Endometrium (tissue), 2 donors: ENCODE results near the gene SIK1.
"Not testable (repeated sequence)": the region's sequence is repeated elsewhere in the genome, so short reads cannot be mapped to it uniquely, and the experiment has no call there.

Experiments used
- FAIRE-seq: peaks from 2 replicates; lab custom pipeline; 2012; peaks lifted over from hg19 to GRCh38; lab: Jason Lieb, UNC
- donor health status: control.
- donor health status: control.

SIK1 gene

DNA sequence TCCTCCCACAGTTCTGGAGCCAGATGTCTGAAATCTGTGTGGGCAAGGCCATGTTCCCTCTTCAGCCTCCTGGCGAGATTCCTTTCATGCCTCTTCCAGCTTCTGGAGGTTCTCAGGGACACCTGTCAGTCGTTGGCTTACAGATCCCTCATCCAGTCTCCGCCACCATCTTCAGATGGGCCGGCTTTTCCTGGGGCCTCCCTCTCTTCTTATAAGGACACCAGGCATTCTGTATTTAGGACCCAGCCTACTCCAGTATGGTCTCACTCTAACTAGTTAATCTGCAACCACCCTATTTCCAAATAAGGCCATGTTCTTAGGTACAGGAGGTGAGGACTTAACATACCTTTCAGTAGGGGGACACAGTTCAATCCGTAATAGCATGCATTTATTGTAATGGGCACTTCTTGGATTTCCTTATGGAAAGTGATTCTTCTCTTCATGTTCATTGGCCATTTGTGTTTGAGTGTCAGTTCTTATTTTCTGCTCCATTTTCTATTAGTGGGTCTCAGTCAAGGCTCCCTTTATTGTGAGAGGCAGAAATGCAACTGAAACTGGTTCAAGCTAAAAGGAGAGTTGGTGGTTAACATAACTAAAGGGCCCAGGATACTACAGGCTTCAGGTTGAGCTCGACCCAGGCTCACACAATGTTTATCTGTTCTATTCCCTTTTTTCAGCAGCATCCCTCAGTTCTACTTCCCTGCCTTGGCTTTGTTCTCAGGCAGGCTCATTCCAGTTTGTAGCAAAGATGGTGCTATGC is 12.6 kb upstream of the SIK1 start:
- not testable (repeated sequence) for FAIRE-seq

DNA sequence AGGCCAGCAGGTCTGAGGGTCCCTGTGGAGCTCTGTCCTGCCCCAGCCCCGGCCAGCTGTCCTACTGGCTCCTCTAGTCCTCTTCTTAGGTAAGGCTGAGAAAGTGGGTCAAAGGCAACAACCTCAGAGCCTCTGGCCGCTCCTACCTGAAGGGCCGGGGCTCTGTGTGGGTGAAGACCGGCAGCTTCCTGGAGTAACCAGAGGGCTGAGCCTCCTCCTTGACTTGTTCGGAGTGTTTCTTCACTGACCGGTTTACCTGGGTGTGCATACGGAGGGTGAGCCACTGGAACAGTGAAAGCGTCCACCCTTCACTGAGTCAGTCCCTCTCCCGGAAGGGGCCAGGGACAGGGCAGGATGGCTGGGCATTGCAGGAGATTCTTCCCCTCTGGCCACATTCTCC is 9.3 kb upstream of the SIK1 start:
- not testable (repeated sequence) for FAIRE-seq

GRCh38 chr21:43433340-43434136 is 6.6 kb upstream of the SIK1 start:
- FAIRE-seq: not testable (repeated sequence)

DNA sequence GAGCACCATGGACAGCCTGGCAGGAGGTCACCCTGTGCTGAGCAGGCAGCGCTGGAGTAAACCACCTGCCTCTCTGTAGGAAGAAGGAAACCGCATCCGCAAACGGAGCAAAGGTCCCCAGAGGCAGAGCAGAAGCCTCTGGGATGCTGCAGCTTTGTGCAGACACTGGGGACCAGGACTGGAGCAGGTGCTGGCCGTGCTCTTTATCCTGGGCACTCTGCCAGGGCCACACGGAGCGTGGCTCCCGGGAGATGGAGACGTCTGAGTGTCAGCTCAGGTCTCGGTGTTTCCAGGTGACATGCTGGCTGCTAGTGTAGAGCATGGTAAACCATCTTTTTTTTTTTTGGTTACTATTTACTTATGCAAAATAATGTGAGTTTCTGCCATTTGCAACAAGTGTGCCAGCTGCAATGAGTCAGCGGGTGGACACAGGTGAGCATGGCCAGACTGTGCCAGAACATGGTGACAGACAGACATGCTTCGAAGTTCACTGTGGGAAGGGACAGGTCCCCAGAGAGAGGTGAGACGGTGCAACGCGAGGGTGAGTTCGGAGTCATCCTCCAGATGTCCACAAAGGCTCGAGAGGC is 4.0 kb upstream of the SIK1 start:
- FAIRE-seq: not testable (repeated sequence)

GRCh38 chr21:43428964-43429363 is 2.0 kb upstream of the SIK1 start:
- not testable (repeated sequence) for FAIRE-seq

DNA sequence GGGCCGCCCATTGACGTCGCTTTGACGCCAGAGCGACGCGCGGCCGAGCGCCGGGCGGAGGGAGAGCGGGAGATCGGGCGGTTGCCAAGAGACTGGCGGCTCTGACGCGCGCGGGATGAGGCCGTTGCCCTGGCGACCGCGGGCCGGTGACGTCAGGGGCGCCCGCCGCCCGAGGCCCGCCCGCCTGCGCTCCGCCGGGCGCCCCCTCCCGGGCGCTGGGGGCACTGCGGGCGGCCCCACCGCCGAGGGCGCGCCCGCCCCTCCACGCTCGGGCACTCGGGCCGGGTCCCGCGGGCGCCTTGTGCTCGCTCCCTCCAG is 270 bp upstream of the SIK1 start:
- not testable (repeated sequence) for FAIRE-seq

- not testable (repeated sequence) for FAIRE-seq
Measured at GRCh38 chr21:43426004-43426403, 927 bp downstream of the SIK1 start.

- FAIRE-seq: not testable (repeated sequence)
Measured at GRCh38 chr21:43419475-43419874, 7.5 kb downstream of the SIK1 start.

DNA sequence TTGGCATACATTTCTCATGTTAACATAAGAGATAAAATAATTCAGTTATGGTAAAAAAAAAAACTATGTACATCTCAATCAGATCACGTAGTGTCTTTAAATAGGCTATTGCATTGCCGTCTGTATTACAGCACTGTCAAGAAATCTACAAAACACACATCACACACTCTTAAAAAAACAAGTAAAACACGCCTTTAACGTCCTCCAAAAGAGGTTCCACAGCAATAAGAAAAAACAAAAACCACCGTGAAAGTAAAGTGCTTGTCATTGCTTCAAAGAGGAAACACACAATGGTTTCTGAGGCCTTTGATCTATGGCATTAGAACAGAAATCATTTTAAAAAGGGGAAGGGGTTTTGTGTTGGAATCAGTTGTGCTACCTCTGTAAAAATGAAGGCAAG is 12.4 kb downstream of the SIK1 start:
- not testable (repeated sequence) for FAIRE-seq

- not testable (repeated sequence) for FAIRE-seq
Measured at GRCh38 chr21:43412020-43412788, 14.7 kb downstream of the SIK1 start.

GRCh38 chr21:43410456-43411068 is 16.4 kb downstream of the SIK1 start:
- not testable (repeated sequence) for FAIRE-seq

GRCh38 chr21:43407139-43407538 is 19.8 kb downstream of the SIK1 start:
- FAIRE-seq: not testable (repeated sequence)

- FAIRE-seq: not testable (repeated sequence)
Measured at GRCh38 chr21:43404450-43404849, 22.5 kb downstream of the SIK1 start.

- not testable (repeated sequence) for FAIRE-seq
Measured at GRCh38 chr21:43403651-43404430, 23.1 kb downstream of the SIK1 start.

DNA sequence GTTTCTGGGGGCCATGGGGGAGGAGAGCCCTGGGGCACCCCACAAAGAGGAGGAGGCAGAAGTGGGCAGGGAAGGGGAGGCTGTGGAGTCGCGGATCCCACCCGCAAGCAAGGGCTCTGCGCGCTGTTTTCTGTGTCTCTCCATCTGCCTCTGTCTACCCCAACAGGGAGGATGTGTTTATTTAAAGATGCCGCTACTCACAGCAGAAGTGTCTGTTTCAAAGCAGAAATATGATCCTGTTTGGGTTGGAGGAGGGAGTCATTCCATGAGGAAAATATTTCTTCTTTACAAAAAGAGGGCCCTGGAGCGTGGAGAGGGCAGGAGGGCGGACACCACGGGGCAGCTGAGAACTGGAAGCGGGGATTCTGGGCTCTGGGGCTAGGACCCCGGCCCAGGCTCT is 25.8 kb downstream of the SIK1 start:
- not testable (repeated sequence) for FAIRE-seq

DNA sequence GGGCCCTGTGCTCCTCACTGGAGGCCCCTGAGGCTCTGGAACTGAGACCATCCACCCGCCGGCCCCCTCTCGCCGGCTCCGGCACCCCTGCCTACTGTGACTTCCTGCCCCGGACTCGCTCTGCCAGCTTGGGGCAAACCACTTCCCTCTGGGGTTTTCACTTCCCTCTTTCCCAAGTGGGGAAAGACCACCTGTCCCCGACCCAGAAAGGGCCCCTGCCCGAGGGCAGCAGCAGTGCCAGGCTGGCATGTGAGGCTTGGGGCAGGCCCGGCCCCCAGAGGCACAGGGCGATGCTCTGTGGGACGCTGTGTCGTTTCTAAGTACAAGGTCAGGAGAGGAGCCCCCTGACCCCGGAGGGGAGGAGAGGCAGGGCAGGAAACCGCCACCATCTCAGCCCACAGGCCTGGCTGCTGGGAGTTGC is 27.3 kb downstream of the SIK1 start:
- FAIRE-seq: not testable (repeated sequence)

DNA sequence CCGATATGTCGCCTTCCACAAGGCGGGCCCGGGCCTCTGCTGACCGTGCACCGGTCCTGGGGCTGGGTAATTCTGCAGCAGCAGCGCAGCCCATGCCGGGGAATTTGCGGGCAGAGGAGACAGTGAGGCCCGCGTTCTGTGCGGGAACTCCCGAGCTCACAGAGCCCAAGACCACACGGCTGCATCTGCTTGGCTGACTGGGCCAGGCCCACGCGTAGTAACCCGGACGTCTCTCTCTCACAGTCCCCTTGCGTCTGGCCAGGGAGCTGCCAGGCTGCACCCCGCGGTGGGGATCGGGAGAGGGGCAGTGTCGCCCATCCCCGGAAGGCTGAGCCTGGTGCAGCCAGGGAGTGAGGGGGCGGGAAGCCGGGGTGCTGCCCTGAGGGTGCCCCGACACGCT is 27.8 kb downstream of the SIK1 start:
- not testable (repeated sequence) for FAIRE-seq

- FAIRE-seq: not testable (repeated sequence)
Measured at GRCh38 chr21:43398533-43398932, 28.4 kb downstream of the SIK1 start.

DNA sequence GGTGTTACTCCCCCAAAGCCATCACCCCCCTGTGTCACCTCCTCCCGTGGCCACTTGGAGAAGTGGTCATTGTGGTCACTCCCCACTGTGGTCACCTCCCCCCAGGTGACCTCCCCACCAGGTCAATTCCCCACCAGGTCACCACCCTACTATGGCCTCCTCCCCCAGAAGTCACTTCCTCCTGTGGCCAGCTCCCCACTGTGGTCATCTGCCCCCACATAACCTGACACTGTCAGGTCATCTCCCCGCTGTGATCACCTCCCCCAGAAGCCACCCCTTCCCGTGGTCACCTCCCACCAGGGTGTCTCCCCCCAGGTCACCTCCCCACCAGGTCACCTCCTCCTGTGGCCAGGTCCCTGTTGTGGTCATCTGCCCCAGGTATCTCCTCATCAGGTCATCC is 28.9 kb downstream of the SIK1 start:
- not testable (repeated sequence) for FAIRE-seq

DNA sequence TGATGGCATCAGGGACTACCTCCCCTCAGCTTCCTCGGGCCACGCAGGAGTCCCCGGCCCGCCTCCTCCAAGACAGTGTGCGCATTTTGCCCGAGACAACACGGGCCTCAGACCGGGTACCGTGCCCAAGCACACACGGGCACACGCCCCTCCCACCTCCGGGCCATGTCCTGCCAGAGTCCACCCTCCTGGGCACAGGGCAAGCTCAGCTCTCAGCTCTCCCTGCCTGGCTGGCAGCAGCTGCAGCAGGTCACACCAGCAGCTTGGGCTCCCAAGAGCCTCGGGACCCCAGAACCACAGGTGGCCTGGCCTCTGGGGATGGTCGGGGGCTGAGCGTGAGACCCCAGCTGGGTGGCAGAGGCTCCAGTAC is 29.5 kb downstream of the SIK1 start:
- not testable (repeated sequence) for FAIRE-seq
